Endodermal cell (in vitro differentiated cells): ENCODE measurements around the gene P4HA3. TPM values are rescaled to one million over a fixed set of nuclear protein-coding genes. Genes with fewer than 3 reads are reported as not detected.

Experiments used
- DNase-seq: peaks from one replicate; pipeline ENCODE4 v3.0.0-alpha.2; 2017
- H3K27ac ChIP-seq: 2 replicates; pipeline ENCODE4 v1.5.1; 2013; ENCODE audit warnings: mild to moderate bottlenecking, low read depth, low read length, moderate library complexity
- H3K27me3 ChIP-seq: 2 replicates; pipeline ENCODE4 v1.6.1; 2013; ENCODE audit warnings: mild to moderate bottlenecking, low read length, moderate library complexity; ENCODE audit not compliant: insufficient read depth, control insufficient read depth, poor library complexity, severe bottlenecking
- H3K36me3 ChIP-seq: 2 replicates; pipeline ENCODE4 v1.7.0; 2013; ENCODE audit warnings: mild to moderate bottlenecking, low read length, moderate library complexity; ENCODE audit not compliant: control insufficient read depth, insufficient read depth
- H3K4me1 ChIP-seq: one replicate; pipeline ENCODE4 v1.7.0; 2013; ENCODE audit warnings: low read length; ENCODE audit not compliant: control insufficient read depth, insufficient read depth
- H3K4me3 ChIP-seq: 2 replicates; pipeline ENCODE4 v1.5.1; 2013; ENCODE audit warnings: mild to moderate bottlenecking, low read length, moderate library complexity
- H3K9ac ChIP-seq: 2 replicates; pipeline ENCODE4 v1.6.1; 2013; ENCODE audit warnings: mild to moderate bottlenecking, low read length, moderate library complexity; ENCODE audit not compliant: poor library complexity, severe bottlenecking; ENCODE audit errors: extremely low read depth
- H3K9me3 ChIP-seq: 2 replicates; pipeline ENCODE4 v1.6.1; 2013; ENCODE audit warnings: mild to moderate bottlenecking, low read length, moderate library complexity; ENCODE audit not compliant: control insufficient read depth
- H3K27ac Mint-ChIP-seq: 2 replicates; pipeline ENCODE4 v1.8.0; 2020; ENCODE audit warnings: mixed read lengths
- H3K27me3 Mint-ChIP-seq: 2 replicates; pipeline ENCODE4 v1.8.0; 2021; ENCODE audit warnings: mild to moderate bottlenecking, mixed read lengths; ENCODE audit not compliant: insufficient read depth
- H3K36me3 Mint-ChIP-seq: 2 replicates; pipeline ENCODE4 v1.8.0; 2020; ENCODE audit warnings: low read depth, mixed read lengths
- H3K4me1 Mint-ChIP-seq: 2 replicates; pipeline ENCODE4 v1.8.0; 2020; ENCODE audit warnings: mixed read lengths
- H3K4me3 Mint-ChIP-seq: 2 replicates; pipeline ENCODE4 v1.8.0; 2020; ENCODE audit warnings: mild to moderate bottlenecking, moderate library complexity, mixed read lengths
- H3K9me3 Mint-ChIP-seq: 2 replicates; pipeline ENCODE4 v1.8.0; 2020; ENCODE audit warnings: mild to moderate bottlenecking, mixed read lengths
- CTCF ChIP-seq: fragments of 200-600 bp; sonication (generic); conservative IDR thresholded peaks from 2 replicates; pipeline ENCODE4 v1.5.0; 2021; ENCODE audit warnings: antibody characterized with exemption, mild to moderate bottlenecking
- WGBS, 2 experiments: methylation state at CpG; one replicate each; pipeline versions ENCODE4 v1.1.5 to v1.1.7; 2013; ENCODE audit warnings: missing lambda C conversion rate in 2 of 2, mixed read lengths in 1 of 2; ENCODE audit not compliant: insufficient coverage in 1 of 2, insufficient read length in 1 of 2; 5-methylcytosine and 5-hydroxymethylcytosine counted together
- total RNA-seq, 2 donors: library from RNA; stranded (reverse); fragmentation: NEBNext Ultra II Directional in 1 of 2; extraction: Animal tissue kit (Norgen Biotek cat#: 25700) in 1 of 2; gene quantifications; 2 replicates in 1 of 2; 3 replicates in 1 of 2; pipeline ENCODE4 v1.2.1, GENCODE V29; 2021

P4HA3 gene
- total RNA-seq, 2 donors from 2014 or later = not detected

GRCh38 chr11:74272276-74272675 lies 39.2 kb downstream of the P4HA3 start:
- no peak overlapping the region for H3K4me3 Mint-ChIP-seq
- H3K27ac ChIP-seq = no peak overlapping the region
- peaks cover 17% of the 10 kb centered on the region for H3K27me3 Mint-ChIP-seq
- H3K9ac ChIP-seq = no peak overlapping the region
- TF ChIP-seq CTCF = no peak
- no peaks in the 10 kb centered on the region for H3K9me3 Mint-ChIP-seq
- H3K4me1 ChIP-seq = no peaks in the 10 kb centered on the region
- no peaks in the 10 kb centered on the region for H3K27me3 ChIP-seq
- H3K4me3 ChIP-seq = no peak overlapping the region
- H3K4me1 Mint-ChIP-seq = no peaks in the 10 kb centered on the region
- H3K36me3 Mint-ChIP-seq = no peaks in the 10 kb centered on the region
- H3K27ac Mint-ChIP-seq = no peak overlapping the region
- 93 to 97% methylated on average over 4 of the region's 4 CpGs for WGBS, 2 experiments
- no peaks in the 10 kb centered on the region for H3K36me3 ChIP-seq
- no peak for DNase-seq
- H3K9me3 ChIP-seq = no peaks in the 10 kb centered on the region

DNA sequence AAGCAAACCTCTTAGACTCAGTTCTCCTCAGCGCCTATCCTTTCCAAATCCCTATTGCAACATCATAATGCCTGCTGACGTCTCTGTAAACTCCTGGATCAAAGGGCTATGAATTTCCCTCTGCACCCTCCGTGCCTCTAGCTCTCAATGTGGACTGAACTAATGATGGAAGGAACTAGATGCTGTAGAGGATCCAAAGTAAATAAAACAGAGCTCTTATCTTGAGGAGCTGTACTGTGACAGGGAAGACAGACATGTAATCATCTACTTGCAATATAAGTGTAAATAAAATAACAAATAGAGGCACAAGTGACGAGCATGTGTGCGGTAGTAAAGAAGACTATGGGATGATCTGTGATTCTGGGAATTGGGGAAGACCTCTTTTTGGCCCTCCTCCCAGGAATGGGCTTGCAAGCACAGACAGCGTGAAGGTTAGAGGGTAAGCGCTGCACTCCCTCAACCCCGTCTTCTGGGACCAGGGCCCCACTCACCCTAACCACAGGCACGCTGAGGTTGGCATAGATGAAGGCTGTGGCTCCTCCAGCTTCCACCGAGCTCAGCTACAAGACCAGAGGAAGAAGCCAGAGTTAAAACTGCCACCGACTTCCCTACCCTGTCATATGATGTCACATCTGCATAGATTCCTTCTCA lies 42.2 kb downstream of the P4HA3 start:
- 92% methylated on average over 6 to 11 of the region's 11 CpGs for WGBS, 2 experiments

GRCh38 chr11:74268456-74268855 lies 43.0 kb downstream of the P4HA3 start:
- Histone ChIP-seq H3K27me3 (no peaks in the 10 kb centered on the region), H3K27ac (no peak overlapping the region), H3K4me3 (no peak overlapping the region), H3K9ac (no peak overlapping the region), H3K9me3 (no peaks in the 10 kb centered on the region), H3K4me1 (peaks cover 5% of the 10 kb centered on the region), H3K36me3 (no peaks in the 10 kb centered on the region)
- H3K4me1 Mint-ChIP-seq = no peaks in the 10 kb centered on the region
- H3K9me3 Mint-ChIP-seq = no peaks in the 10 kb centered on the region
- no peak overlapping the region for H3K4me3 Mint-ChIP-seq
- WGBS, 2 experiments = 95 to 96% methylated on average over 2 to 4 of the region's 4 CpGs
- no peak overlapping the region for H3K27ac Mint-ChIP-seq
- DNase-seq = no peak
- no peak for TF ChIP-seq CTCF
- peaks cover 15% of the 10 kb centered on the region for H3K27me3 Mint-ChIP-seq
- H3K36me3 Mint-ChIP-seq = no peaks in the 10 kb centered on the region

More for the DNA sequence above, 42.2 kb downstream of the P4HA3 start:
- H3K27ac Mint-ChIP-seq = no peak overlapping the region
- H3K27me3 Mint-ChIP-seq = peaks cover 17% of the 10 kb centered on the region
- Histone ChIP-seq H3K9ac (no peak overlapping the region), H3K27me3 (no peaks in the 10 kb centered on the region), H3K9me3 (no peaks in the 10 kb centered on the region), H3K4me3 (no peak overlapping the region), H3K4me1 (peaks cover 5% of the 10 kb centered on the region), H3K27ac (no peak overlapping the region), H3K36me3 (no peaks in the 10 kb centered on the region)
- no peaks in the 10 kb centered on the region for H3K4me1 Mint-ChIP-seq
- H3K9me3 Mint-ChIP-seq = no peaks in the 10 kb centered on the region
- TF ChIP-seq CTCF = no peak
- H3K36me3 Mint-ChIP-seq = no peaks in the 10 kb centered on the region
- DNase-seq = peak; percentile 20
- H3K4me3 Mint-ChIP-seq = no peak overlapping the region
